Stimulated activated naive CD8-positive, alpha-beta T cell treated with anti-CD3 and anti-CD28 coated beads, Interleukin-15, amount 100 ng/mL, for 72 hours (primary cell): ENCODE measurements around the gene TEX19.

ENCODE experiments used
- ATAC-seq: fragments of 150-1000 bp; cut with Tn5 transposase; 2 replicates; pipeline ENCODE4 v1.10.0; 2021; ENCODE audit warnings: mild to moderate bottlenecking, moderate library complexity
- DNase-seq, 2 donors: peaks; one replicate each; pipeline ENCODE4 v3.0.0; 2021 to 2022
- H3K27ac Mint-ChIP-seq, 2 donors: one replicate each; pipeline ENCODE4 v1.8.0; 2022; ENCODE audit warnings: mild to moderate bottlenecking in 2 of 2, mixed read lengths in 2 of 2, moderate library complexity in 2 of 2
- H3K27me3 Mint-ChIP-seq: one replicate; pipeline ENCODE4 v1.8.0; 2022; ENCODE audit warnings: mixed read lengths
- H3K4me1 Mint-ChIP-seq: one replicate; pipeline ENCODE4 v1.8.0; 2022; ENCODE audit warnings: mild to moderate bottlenecking, mixed read lengths
- H3K4me3 Mint-ChIP-seq, 2 donors: one replicate each; pipeline ENCODE4 v1.8.0; 2022; ENCODE audit warnings: mild to moderate bottlenecking in 2 of 2, mixed read lengths in 2 of 2, moderate library complexity in 1 of 2
- H3K9me3 Mint-ChIP-seq, 2 donors: one replicate each; pipeline ENCODE4 v1.8.0; 2022; ENCODE audit warnings: mixed read lengths in 2 of 2

TEX19 gene

DNA sequence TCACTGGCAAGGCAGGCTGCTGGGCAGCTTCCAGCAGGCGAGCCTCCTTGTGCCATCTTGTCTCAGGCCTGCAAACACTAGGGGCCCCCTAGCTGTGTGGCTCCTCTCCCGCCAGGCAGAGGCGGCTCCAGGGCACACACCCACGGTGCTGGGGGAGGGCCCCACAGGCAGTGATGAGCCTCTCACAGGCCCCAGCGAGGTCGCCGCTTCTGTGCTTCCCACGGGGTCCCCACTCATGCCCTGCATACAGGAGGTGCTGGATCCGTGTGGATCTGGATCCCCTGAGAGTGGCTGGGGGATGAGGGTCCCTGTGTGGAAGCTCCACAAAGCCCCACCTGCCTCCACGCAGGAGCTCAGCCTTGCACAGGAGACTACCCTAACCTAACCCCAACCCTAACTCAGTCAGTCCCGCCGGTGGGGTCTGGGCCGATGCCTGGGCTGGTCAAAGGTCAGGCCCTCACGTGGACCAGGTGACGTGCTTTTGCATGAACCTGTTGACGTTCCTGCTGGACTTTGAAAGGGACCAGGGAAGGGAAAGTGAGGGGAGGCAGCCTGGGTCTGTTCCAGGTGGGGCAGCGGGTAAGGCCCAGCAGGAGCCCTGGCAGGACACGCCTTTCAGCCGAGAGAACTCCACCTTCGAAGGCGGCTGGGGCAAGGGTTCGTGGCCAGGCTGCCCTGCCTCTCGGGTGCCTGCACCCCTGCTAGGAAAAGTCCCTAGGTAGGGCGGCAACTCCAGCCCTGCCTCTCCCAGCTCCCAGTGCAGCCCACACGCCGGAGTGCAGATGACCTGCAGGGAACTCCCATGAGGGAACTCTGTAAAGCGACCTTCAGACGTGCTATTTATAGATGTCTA lies 30.7 kb upstream of the TEX19 start:
- Mint-ChIP-seq H3K9me3 (no peaks in the 10 kb centered on the region), H3K4me3 (no peak overlapping the region), H3K4me1 (peaks cover 59% of the 10 kb centered on the region), H3K27ac (peak overlapping the region in 1 of 2 donors; percentile 40), H3K27me3 (peaks cover 36% of the 10 kb centered on the region)
- DNase-seq (no peak), ATAC-seq (no peak)

DNA sequence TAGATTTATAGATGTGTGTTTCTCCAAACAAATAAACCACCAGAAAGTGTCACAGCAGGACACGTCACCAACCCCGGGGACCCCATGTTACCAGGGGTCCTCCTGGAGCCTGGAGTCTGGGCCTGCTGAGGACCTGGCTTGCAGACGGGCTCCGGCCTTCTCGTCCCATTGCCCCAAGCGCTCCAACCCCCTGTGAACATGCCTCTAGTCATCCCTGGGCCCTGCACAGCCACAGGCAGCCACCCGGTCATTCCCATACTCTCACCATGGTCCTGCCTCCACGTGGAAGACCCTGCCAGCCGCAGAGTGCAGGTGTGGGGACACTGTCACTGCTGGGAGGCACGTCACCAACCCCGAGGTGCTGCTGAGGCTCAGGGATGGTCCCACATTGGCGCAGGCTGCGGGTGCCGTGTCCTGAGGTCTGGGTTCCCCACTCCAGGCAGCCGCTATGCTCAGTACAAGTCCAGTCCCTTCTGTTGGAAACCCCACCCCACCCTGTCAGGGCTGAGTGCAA lies 30.0 kb upstream of the TEX19 start:
- no peak overlapping the region for H3K27ac Mint-ChIP-seq
- peaks cover 52% of the 10 kb centered on the region for H3K4me1 Mint-ChIP-seq
- no peak overlapping the region for H3K4me3 Mint-ChIP-seq
- DNase-seq: no peak
- peaks cover 36% of the 10 kb centered on the region for H3K27me3 Mint-ChIP-seq
- ATAC-seq: no peak
- no peaks in the 10 kb centered on the region for H3K9me3 Mint-ChIP-seq

- Mint-ChIP-seq H3K4me1 (peaks cover 51% of the 10 kb centered on the region), H3K4me3 (no peak overlapping the region), H3K27me3 (peaks cover 39% of the 10 kb centered on the region), H3K27ac (peak overlapping the region in 1 of 2 donors; percentile 87), H3K9me3 (no peaks in the 10 kb centered on the region)
- DNase-seq: no peak
- no peak for ATAC-seq
Observed at GRCh38 chr17:82329683-82330321, 29.2 kb upstream of the TEX19 start.

DNA sequence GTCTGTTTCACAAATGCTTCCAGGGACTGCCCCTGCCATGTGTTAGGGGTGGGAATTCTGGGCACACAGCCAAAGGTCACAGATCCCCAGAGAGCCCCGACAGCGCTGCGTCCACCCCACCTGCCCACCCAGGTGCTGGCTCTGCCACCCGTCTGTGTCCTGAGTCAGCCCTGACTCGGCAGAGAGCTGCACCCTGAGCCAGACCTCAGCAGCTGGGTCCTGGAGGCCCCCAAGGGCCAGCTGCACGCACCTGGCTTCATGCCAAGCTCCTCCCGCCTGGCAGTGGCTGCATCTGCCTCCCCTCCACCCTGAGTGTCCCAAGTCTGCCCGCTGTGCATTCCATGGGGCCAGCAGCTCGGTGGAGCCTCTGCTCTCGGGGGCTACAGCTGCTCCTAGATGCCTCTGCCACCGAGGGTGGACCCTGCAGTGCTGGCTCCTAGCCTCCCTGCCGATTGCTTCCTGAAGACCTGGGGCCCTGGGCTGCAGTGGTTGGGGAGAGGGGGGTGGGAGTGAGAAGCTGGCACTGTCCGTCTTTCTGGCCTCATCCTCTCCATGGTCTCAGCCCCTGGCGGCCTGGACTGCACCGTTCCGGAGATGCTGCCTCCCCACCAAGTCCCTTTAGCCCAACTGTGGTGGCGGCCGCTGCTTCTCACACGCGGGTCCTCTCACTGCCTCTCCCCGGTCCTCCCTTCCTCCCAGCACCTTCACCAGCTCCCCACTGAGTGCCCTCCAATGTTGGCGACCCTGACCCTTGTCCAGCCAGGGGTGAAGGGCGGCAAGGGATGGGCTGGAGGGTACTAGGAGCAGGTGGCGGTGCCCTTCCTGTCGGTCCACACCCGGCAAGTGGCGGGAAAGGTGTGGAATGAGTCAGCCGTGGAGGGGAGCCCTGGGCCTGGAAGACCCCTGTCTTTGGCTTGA lies 28.5 kb upstream of the TEX19 start:
- Mint-ChIP-seq H3K9me3 (no peaks in the 10 kb centered on the region), H3K4me3 (no peak overlapping the region), H3K27ac (no peak overlapping the region), H3K4me1 (peaks cover 53% of the 10 kb centered on the region), H3K27me3 (peaks cover 44% of the 10 kb centered on the region)
- ATAC-seq: no peak
- DNase-seq: no peak

DNA sequence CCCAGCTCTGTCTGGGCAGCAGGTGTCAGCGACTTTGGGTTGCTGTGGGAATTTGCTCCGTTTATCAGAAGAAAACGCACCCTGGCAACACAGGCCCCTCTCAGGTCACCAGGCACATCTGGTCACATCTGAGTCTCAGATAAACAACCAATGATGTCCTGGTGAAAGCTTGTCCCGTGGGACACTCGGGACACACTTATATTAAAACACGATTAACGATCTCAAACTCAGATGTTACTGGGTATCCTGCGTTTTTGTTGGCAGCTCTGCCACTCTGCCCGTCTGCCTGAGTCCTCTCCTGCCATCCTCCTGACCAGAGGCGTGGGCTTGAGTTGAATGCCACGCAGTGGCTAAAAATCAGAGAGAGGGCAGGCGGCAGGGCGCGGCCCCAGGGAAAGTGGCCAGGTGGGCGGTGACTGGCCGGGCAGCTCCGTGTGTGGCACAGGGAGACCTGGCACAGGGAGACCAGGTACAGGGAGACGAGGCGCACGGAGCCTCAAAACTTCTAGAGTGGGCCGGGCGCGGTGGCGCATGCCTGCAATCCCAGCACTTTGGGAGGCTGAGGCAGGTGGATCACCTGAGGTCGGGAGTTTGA lies 27.6 kb upstream of the TEX19 start:
- no peak overlapping the region for H3K27ac Mint-ChIP-seq
- ATAC-seq (no peak), DNase-seq (no peak)
- H3K9me3 Mint-ChIP-seq: no peaks in the 10 kb centered on the region
- no peak overlapping the region for H3K4me3 Mint-ChIP-seq
- H3K27me3 Mint-ChIP-seq: peaks cover 44% of the 10 kb centered on the region
- peaks cover 56% of the 10 kb centered on the region for H3K4me1 Mint-ChIP-seq

GRCh38 chr17:82332669-82333278 lies 26.3 kb upstream of the TEX19 start:
- Mint-ChIP-seq H3K4me1 (peaks cover 53% of the 10 kb centered on the region), H3K27ac (peak overlapping the region in 1 of 2 donors; percentile 27), H3K27me3 (peaks cover 44% of the 10 kb centered on the region), H3K4me3 (peak overlapping the region; percentile 69 to 80), H3K9me3 (no peaks in the 10 kb centered on the region)
- DNase-seq (no peak), ATAC-seq (peak; percentile 29)

GRCh38 chr17:82333279-82334171 lies 25.5 kb upstream of the TEX19 start, which contains the start of gene SECTM1:
Gene SECTM1, minus strand, starts transcription at chr17:82333766. Its CDS starts 6,526 bp downstream, at chr17:82327240.
- no peak for DNase-seq

DNA sequence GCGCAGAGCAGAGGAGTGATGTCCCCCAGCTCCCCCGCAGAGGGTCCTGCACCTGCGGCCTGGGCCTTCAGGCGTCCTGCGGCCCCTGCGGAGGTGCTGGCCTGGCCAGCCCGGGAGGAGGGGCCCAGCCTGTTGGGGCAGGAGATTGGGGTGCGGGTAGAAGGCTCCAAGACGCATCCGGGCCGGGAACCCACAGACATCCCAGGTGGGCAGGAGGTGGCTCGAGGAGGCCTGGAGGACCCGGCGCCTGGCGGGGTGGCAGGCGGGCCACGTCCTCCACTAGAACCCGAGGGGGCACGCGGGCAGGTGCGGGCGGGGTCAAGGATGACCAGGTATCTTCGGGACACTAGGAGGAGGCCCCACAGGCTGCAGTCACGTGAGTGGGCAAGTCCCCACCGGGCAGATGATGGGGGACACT lies 24.8 kb upstream of the TEX19 start:
- H3K27me3 Mint-ChIP-seq: peaks cover 44% of the 10 kb centered on the region
- no peaks in the 10 kb centered on the region for H3K9me3 Mint-ChIP-seq
- peak overlapping the region in 1 of 2 donors; percentile 59 for H3K27ac Mint-ChIP-seq
- H3K4me1 Mint-ChIP-seq: peaks cover 51% of the 10 kb centered on the region
- no peak for ATAC-seq
- peak overlapping the region; percentile 88 to 97 for H3K4me3 Mint-ChIP-seq
- DNase-seq: no peak

More at GRCh38 chr17:82333279-82334171, 25.5 kb upstream of the TEX19 start, which contains the start of gene SECTM1:
- Mint-ChIP-seq H3K27ac (peak within 1 kb of the TSS in 1 of 2 donors; percentile 59), H3K27me3 (peaks cover 44% of the 10 kb centered on the region), H3K4me3 (peak within 1 kb of the TSS; percentile 88 to 97), H3K9me3 (no peaks in the 10 kb centered on the region), H3K4me1 (peaks cover 48% of the 10 kb centered on the region)
- peak; percentile 59 for ATAC-seq

- H3K4me1 Mint-ChIP-seq: peaks cover 54% of the 10 kb centered on the region
- peaks cover 42% of the 10 kb centered on the region for H3K27me3 Mint-ChIP-seq
- DNase-seq (no peak), ATAC-seq (no peak)
- no peaks in the 10 kb centered on the region for H3K9me3 Mint-ChIP-seq
- peak overlapping the region; percentile 73 to 95 for H3K27ac Mint-ChIP-seq
- peak overlapping the region; percentile 88 to 97 for H3K4me3 Mint-ChIP-seq
Observed at GRCh38 chr17:82334622-82335394, 24.2 kb upstream of the TEX19 start.

DNA sequence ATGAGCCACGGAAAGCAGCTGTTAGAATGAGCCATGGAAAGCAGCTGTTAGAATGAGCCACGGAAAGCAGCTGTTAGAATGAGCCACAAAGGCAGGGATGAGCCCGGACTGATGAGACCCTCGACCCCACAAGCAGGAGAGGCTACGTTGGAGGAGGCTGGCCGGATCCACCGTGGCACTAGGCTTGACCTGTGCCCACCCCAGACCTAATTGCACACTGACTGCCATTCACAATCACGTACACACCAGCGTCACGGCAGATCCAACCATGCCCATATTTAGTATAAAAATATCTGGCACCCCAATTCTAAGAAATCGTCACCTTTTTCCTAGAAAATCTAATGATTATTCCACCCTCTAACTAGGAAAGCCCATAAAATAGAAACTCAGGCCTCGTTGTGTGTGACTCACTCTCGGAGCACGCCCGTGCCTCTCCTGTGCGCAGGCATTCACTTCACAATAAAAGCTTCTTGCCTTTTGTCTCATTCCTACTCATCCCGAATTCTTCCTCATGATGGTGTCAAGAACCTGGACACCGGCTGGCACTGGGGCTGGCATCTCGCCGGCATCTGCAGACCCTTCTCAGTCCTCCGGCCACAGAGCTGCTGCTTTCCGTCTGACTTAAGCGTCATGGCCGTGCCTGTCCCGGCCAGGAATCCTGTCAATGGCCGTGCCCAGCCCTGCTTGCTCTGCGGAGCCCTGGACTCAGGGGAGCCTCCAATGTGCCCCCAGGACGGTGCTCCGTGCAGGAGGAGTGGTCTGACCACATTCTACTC lies 20.0 kb upstream of the TEX19 start:
- Mint-ChIP-seq H3K4me1 (peaks cover 34% of the 10 kb centered on the region), H3K27ac (no peak overlapping the region)

DNA sequence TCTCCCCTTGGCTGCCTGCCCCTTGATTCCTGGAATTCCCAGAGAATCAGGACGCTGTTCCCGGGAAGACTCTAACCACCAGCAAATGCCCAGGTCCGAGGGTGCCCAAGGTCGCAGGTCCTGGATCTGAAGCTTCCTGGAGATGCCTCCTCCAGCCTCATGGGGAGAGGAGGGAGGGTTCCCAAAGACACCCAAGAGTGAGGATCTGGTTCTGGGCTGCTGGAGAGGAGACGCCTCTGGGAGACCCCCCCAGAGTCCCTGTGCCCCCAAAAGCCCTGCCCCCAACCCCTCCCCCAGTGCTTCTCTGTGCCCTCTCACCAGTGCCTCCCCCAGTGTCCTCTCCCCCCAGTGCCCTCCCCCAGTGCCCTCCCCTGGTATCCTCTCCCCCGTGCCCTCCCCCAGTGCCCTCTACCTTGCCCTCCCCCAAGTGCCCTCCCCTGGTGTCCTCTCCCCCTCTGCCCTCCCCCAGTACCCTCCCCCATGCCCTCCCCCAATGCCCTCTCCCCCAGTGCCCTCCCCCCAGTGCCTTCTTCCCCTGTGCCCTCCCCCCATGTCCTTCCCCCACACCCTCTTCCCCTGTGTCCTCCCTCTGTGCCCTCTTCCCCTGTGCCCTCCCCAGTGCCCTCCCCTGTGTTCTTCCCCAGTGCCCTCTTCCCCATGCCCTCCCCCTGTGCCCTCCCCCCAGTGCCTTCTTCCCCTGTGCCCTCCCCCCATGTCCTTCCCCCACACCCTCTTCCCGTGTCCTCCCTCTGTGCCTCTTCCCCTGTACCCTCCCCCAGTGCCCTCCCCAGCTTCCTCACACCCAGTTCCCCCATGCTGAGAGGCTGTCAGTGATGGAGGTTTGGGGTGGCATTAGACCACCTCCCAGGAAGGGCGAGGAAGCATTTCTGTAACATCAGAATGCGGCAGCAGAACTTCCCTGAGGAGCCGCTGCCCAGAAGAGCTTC lies 19.1 kb upstream of the TEX19 start:
- Mint-ChIP-seq H3K27me3 (peaks cover 4% of the 10 kb centered on the region), H3K9me3 (no peaks in the 10 kb centered on the region), H3K4me3 (no peak overlapping the region), H3K27ac (no peak overlapping the region), H3K4me1 (peaks cover 26% of the 10 kb centered on the region)
- DNase-seq: no peak
- ATAC-seq: peak; percentile 56

More for the DNA sequence above, 20.0 kb upstream of the TEX19 start:
- Mint-ChIP-seq H3K27me3 (peaks cover 8% of the 10 kb centered on the region), H3K4me3 (no peak overlapping the region), H3K9me3 (no peaks in the 10 kb centered on the region)
- no peak for DNase-seq
- no peak for ATAC-seq
